ENCODE data around the gene B3GLCT. TPM values are rescaled to one million over a fixed set of nuclear protein-coding genes. Genes with fewer than 3 reads are reported as not detected.

B3GLCT gene
- total RNA-seq, 1 experiment from 2014 or later, result 3.2 TPM

DNA sequence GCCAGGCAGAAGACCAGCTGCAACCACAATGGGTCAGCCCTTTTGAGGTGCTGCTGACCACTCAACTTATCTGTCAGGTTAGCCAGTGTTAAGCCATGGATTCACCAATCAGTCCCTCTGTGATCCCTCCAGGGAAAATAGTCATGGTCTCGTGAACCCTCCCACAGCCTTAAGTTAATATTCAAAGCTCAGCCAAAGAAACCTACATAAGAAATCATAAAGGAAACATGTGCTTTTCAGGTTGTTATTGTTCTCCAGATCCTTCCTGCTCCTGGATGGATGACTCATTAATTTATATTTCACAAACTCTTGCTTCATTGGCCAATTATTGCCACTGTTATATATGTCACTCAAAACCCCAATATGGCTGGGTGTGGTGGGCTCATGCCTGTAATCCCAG lies 161.9 kb downstream of the B3GLCT start:
- no peaks in the 10 kb centered on the region for H3K9me2 ChIP-seq (replicated peaks; ENCODE audit: low read length)
- H3K27me3 ChIP-seq (ENCODE audit: low read length), result no peaks in the 10 kb centered on the region
- ChIA-PET CTCF (no interaction called here), POLR2A (ENCODE audit: unreplicated experiment) (no interaction called here)
- H3K4me3 ChIP-seq (ENCODE audit: low read length), result no peak overlapping the region
- TF ChIP-seq EZH2phosphoT487 (IDR thresholded peaks at IDR 0.05; ENCODE audit: borderline replicate concordance, low read length), result no peak
- TF ChIP-seq, protein P1, sequence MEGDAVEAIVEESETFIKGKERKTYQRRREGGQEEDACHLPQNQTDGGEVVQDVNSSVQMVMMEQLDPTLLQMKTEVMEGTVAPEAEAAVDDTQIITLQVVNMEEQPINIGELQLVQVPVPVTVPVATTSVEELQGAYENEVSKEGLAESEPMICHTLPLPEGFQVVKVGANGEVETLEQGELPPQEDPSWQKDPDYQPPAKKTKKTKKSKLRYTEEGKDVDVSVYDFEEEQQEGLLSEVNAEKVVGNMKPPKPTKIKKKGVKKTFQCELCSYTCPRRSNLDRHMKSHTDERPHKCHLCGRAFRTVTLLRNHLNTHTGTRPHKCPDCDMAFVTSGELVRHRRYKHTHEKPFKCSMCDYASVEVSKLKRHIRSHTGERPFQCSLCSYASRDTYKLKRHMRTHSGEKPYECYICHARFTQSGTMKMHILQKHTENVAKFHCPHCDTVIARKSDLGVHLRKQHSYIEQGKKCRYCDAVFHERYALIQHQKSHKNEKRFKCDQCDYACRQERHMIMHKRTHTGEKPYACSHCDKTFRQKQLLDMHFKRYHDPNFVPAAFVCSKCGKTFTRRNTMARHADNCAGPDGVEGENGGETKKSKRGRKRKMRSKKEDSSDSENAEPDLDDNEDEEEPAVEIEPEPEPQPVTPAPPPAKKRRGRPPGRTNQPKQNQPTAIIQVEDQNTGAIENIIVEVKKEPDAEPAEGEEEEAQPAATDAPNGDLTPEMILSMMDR (conservative IDR thresholded peaks at IDR 0.05; ENCODE audit: low read depth, low read length), result no peak
- TF ChIP-seq EZH2 (IDR thresholded peaks at IDR 0.05; ENCODE audit: low read length, unreplicated experiment), result no peak
- ATAC-seq (no peak), DNase-seq (no peak)
- intact Hi-C loops (cut with micrococcal nuclease), result no loop called here
- H3K9ac ChIP-seq (ENCODE audit: low read length), result no peak overlapping the region
- H3K36me3 ChIP-seq (ENCODE audit: low read depth, low read length), result no peaks in the 10 kb centered on the region
- no peaks in the 10 kb centered on the region for H3F3A ChIP-seq (ENCODE audit: low read length, unreplicated experiment)
- no peaks in the 10 kb centered on the region for H3K4me1 ChIP-seq (ENCODE audit: insufficient read depth, low read length)
- no peak overlapping the region for H3K27ac ChIP-seq (ENCODE audit: low read length)
- no peaks in the 10 kb centered on the region for H3K9me3 ChIP-seq (ENCODE audit: low read length)
- H4K20me1 ChIP-seq (ENCODE audit: low read length), result no peaks in the 10 kb centered on the region
- no TSS peak for BruUV-seq (replicated peaks)
- H3K4me2 ChIP-seq (ENCODE audit: low read length), result no peak overlapping the region
- H3K79me2 ChIP-seq (ENCODE audit: low read length), result no peaks in the 10 kb centered on the region
- H2AFZ ChIP-seq (ENCODE audit: low read length), result no peak overlapping the region

DNA sequence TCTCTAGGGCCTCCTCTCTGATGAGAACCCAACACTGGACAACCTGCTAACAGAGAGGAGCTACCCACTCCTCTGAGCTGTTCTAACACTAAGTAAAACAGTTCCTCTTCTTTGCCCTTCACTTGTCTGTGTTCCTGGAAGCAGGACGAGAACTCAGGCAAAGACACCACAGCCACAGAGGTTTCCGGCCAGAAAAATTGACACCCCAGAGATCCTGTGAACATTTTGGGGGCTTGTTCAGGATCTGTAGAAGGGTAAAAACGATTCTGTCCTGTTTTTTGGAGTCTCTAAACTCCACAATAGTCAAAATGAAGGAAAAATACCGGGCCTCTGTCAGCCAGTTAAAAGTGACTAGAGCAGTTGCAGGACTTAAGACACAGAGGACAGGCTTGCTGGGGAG lies 165.9 kb downstream of the B3GLCT start:
- TF ChIP-seq EZH2phosphoT487 (IDR thresholded peaks at IDR 0.05; ENCODE audit: borderline replicate concordance, low read length), result no peak
- ATAC-seq, result no peak
- POLR2A ChIA-PET (ENCODE audit: unreplicated experiment), result no interaction called here
- Histone ChIP-seq H2AFZ (ENCODE audit: low read length) (no peak overlapping the region), H4K20me1 (ENCODE audit: low read length) (no peaks in the 10 kb centered on the region), H3K79me2 (ENCODE audit: low read length) (no peaks in the 10 kb centered on the region), H3F3A (ENCODE audit: low read length, unreplicated experiment) (no peaks in the 10 kb centered on the region), H3K9ac (ENCODE audit: low read length) (no peak overlapping the region), H3K4me2 (ENCODE audit: low read length) (no peak overlapping the region), H3K27ac (ENCODE audit: low read length) (no peak overlapping the region), H3K9me3 (ENCODE audit: low read length) (no peaks in the 10 kb centered on the region), H3K4me1 (ENCODE audit: insufficient read depth, low read length) (no peaks in the 10 kb centered on the region), H3K27me3 (ENCODE audit: low read length) (peaks cover 11% of the 10 kb centered on the region), H3K4me3 (ENCODE audit: low read length) (no peak overlapping the region), H3K36me3 (ENCODE audit: low read depth, low read length) (no peaks in the 10 kb centered on the region), H3K9me2 (replicated peaks; ENCODE audit: low read length) (no peaks in the 10 kb centered on the region)
- CTCF ChIA-PET, result no interaction called here
- no peak for DNase-seq
- intact Hi-C loops (cut with micrococcal nuclease), result no loop called here
- BruUV-seq (replicated peaks), result no TSS peak

DNA sequence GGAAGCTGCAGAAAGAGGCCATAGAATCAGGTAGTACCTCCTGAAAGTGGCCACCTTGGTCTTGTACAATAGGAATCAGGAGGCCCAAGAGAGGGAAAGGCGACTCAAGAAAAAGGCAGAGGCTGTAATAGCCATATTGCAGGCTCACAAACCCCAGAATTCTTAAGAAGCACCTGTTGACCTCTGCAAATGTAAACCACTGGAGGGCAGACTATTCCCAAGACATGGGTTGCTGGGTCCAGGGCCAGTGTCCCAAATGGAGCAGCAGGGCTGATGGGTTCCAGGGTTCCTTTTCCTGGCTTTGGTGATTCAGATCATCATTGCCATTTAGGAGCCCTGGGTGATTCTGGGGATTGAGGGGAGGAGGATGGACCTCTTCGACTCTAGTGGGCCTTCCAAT lies 167.6 kb downstream of the B3GLCT start:
- peaks cover 23% of the 10 kb centered on the region for H3K27me3 ChIP-seq (ENCODE audit: low read length)
- ChIA-PET POLR2A (ENCODE audit: unreplicated experiment) (no interaction called here), CTCF (no interaction called here)
- H3K4me1 ChIP-seq (ENCODE audit: insufficient read depth, low read length), result no peaks in the 10 kb centered on the region
- H3K4me2 ChIP-seq (ENCODE audit: low read length), result no peak overlapping the region
- DNase-seq (no peak), ATAC-seq (no peak)
- no peaks in the 10 kb centered on the region for H3K9me3 ChIP-seq (ENCODE audit: low read length)
- H3K79me2 ChIP-seq (ENCODE audit: low read length), result no peaks in the 10 kb centered on the region
- H3K27ac ChIP-seq (ENCODE audit: low read length), result no peak overlapping the region
- intact Hi-C loops (cut with micrococcal nuclease), result no loop called here
- H3K4me3 ChIP-seq (ENCODE audit: low read length), result no peak overlapping the region
- BruUV-seq (replicated peaks), result no TSS peak
- no peaks in the 10 kb centered on the region for H3K36me3 ChIP-seq (ENCODE audit: low read depth, low read length)
- no peak overlapping the region for H2AFZ ChIP-seq (ENCODE audit: low read length)
- H3F3A ChIP-seq (ENCODE audit: low read length, unreplicated experiment), result no peaks in the 10 kb centered on the region
- no peaks in the 10 kb centered on the region for H4K20me1 ChIP-seq (ENCODE audit: low read length)
- H3K9ac ChIP-seq (ENCODE audit: low read length), result no peak overlapping the region
- no peaks in the 10 kb centered on the region for H3K9me2 ChIP-seq (replicated peaks; ENCODE audit: low read length)
- TF ChIP-seq, protein P1 (conservative IDR thresholded peaks at IDR 0.05; ENCODE audit: low read depth, low read length), result no peak
- no peak for TF ChIP-seq EZH2 (IDR thresholded peaks at IDR 0.05; ENCODE audit: low read length, unreplicated experiment)
- TF ChIP-seq EZH2phosphoT487 (IDR thresholded peaks at IDR 0.05; ENCODE audit: borderline replicate concordance, low read length), result no peak

Data from PC-3 (cell line).